Transverse colon (tissue), 4 donors: Measurements from ENCODE around the gene DDX11. TPM values are rescaled to one million over a fixed set of nuclear protein-coding genes. Genes with fewer than 3 reads are reported as not detected.
"Not testable (repeated sequence)": the region's sequence is repeated elsewhere in the genome, so short reads cannot be mapped to it uniquely, and the experiment has no call there.

ENCODE experiments used
- DNase-seq: peaks from one replicate; pipeline ENCODE4 v3.0.0-alpha.2; 2019
- H3K27ac ChIP-seq, 4 donors: fragments of 200-600 bp; sonication (generic); 2 replicates each; pipeline ENCODE4 v1.5.1; 2016 to 2018; ENCODE audit warnings: inconsistent platforms in 4 of 4
- H3K27me3 ChIP-seq: fragments of 200-600 bp; sonication (generic); 2 replicates; pipeline ENCODE4 v1.5.1; 2017; ENCODE audit warnings: inconsistent platforms
- H3K36me3 ChIP-seq, 4 donors: fragments of 200-600 bp; sonication (generic); 2 replicates each; pipeline ENCODE4 v1.5.1; 2017 to 2019; ENCODE audit warnings: inconsistent platforms in 4 of 4
- H3K4me1 ChIP-seq, 4 donors: fragments of 200-600 bp; sonication (generic); 2 replicates each; pipeline ENCODE4 v1.5.1; 2017 to 2020; ENCODE audit warnings: inconsistent platforms in 4 of 4
- H3K4me3 ChIP-seq, 4 donors: fragments of 200-600 bp; sonication (generic); 1 replicate in 1 of 4; 2 replicates in 3 of 4; pipeline versions ENCODE4 v1.5.1 to v1.6.1; 2017 to 2019; ENCODE audit warnings: inconsistent platforms in 4 of 4
- H3K9me3 ChIP-seq, 2 donors: fragments of 200-600 bp; sonication (generic); 2 replicates each; pipeline ENCODE4 v1.5.1; 2017 to 2019; ENCODE audit warnings: inconsistent platforms in 2 of 2
- EP300 ChIP-seq: sonication (generic); formaldehyde crosslinking; IDR thresholded peaks from one replicate; pipeline ENCODE4 v1.6.1; 2017; ENCODE audit warnings: antibody characterized with exemption, low read depth
- POLR2A ChIP-seq: fragments of 450-650 bp; IDR thresholded peaks from one replicate; pipeline ENCODE4 v1.6.1; 2016; ENCODE audit warnings: antibody characterized with exemption, mild to moderate bottlenecking, moderate library complexity
- POLR2AphosphoS5 ChIP-seq, 3 donors: sonication (generic); formaldehyde crosslinking; IDR thresholded peaks; one replicate each; pipeline ENCODE4 v1.6.1; 2016; ENCODE audit warnings: antibody characterized with exemption in 3 of 3
- whole genome bisulfite sequencing, 2 donors: methylation state at CpG; one replicate each; pipeline ENCODE4 v1.1.5; 2018; ENCODE audit warnings: low coverage in 1 of 2; 5-methylcytosine and 5-hydroxymethylcytosine counted together
- in situ Hi-C, 4 donors: fragments of 200-750 bp; cut with MboI; loops; one replicate each; pipeline versions ENCODE4 v1.15.0 to v1.15.1; 2017; ENCODE audit warnings: low sequenced_read_pairs in 3 of 4, low pct_ligation_motif_present in 1 of 4, low pct_unique_long_range_greater_than_20kb in 1 of 4
- intact Hi-C: fragments of 100-400 bp; cut with DNase I; formaldehyde crosslinking; loops from one replicate; pipeline ENCODE4 v1.15.1; 2023; ENCODE audit warnings: low total_unique reads
- total RNA-seq, 4 donors: library from RNA; depleted of rRNA; stranded (reverse); fragments of >200 nt; gene quantifications; one replicate each; pipeline ENCODE4 v1.1.0, GENCODE V29; 2016
- TF ChIP-seq, protein P1 (sequence below), 5 experiments: fragments of 200-600 bp in 3 of 5; fragments of 450-650 bp in 2 of 5; sonication (generic) in 3 of 5; IDR thresholded peaks; 1 replicate in 2 of 5; 2 replicates in 3 of 5; pipeline ENCODE4 v1.5.1; 2016 to 2017; ENCODE audit warnings: antibody characterized with exemption in 5 of 5, inconsistent platforms in 3 of 5, mild to moderate bottlenecking in 2 of 5, moderate library complexity in 1 of 5

Gene DDX11
- total RNA-seq, 4 donors from 2014 or later = 28.6 to 161 (median 46.5) TPM

GRCh38 chr12:31100503-31101208 is 27.0 kb downstream of the DDX11 start:
- not testable (repeated sequence) for H3K27ac ChIP-seq

DNA sequence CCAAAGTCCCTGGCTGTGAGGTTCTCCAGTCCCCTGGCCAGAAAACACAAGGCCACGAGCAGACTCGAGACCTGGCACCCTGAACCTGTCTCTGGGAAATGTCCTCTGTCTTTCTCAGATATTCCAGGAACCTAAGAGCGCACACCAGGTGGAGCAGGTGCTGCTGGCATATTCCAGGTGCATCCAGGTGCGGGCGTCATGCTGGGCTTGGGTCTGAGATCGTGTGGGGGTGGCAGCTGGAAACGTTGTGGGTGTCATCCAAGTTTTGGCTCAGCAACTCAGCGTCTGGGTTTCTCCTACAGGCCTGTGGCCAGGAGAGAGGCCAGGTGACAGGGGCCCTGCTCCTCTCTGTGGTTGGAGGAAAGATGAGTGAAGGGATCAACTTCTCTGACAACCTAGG is 28.5 kb downstream of the DDX11 start:
- H3K27ac ChIP-seq, H3K36me3 ChIP-seq, H3K9me3 ChIP-seq, intact Hi-C loops, H3K4me3 ChIP-seq, H3K27me3 ChIP-seq, DNase-seq: not testable (repeated sequence)
- in situ Hi-C loops = loop anchor here in 2 of 4 donors (25.0 kb wide), 1 partner anchor 135 kb away; no protein-coding TSS in a partner anchor
- WGBS, 2 donors = 82% methylated on average over 8 of the region's 8 CpGs; no CpG with 5 or more reads in 1 of the 2 donors
- peaks cover 0 to 16% (median 4%) of the 10 kb centered on the region in 4 donors for H3K4me1 ChIP-seq

More at GRCh38 chr12:31100503-31101208, 27.0 kb downstream of the DDX11 start:
- in situ Hi-C loops = loop anchor here in 2 of 4 donors (25.0 kb wide), 1 partner anchor 137 kb away; no protein-coding TSS in a partner anchor
- H3K9me3 ChIP-seq, H3K27me3 ChIP-seq, intact Hi-C loops, H3K4me3 ChIP-seq: not testable (repeated sequence)
- WGBS, 2 donors = 84% methylated on average over 25 of the region's 26 CpGs; no CpG with 5 or more reads in 1 of the 2 donors
- H3K4me1 ChIP-seq = peaks cover 0 to 16% (median 4%) of the 10 kb centered on the region in 4 donors
- peak; percentile 60 for DNase-seq
- H3K36me3 ChIP-seq = peaks cover 0 to 13% (median 0%) of the 10 kb centered on the region in 4 donors

- H3K27me3 ChIP-seq, intact Hi-C loops, H3K27ac ChIP-seq, DNase-seq, H3K4me3 ChIP-seq, H3K9me3 ChIP-seq, H3K36me3 ChIP-seq: not testable (repeated sequence)
- WGBS, 2 donors = 94% methylated on average over 9 of the region's 9 CpGs; no CpG with 5 or more reads in 1 of the 2 donors
- peaks cover 0 to 16% (median 4%) of the 10 kb centered on the region in 4 donors for H3K4me1 ChIP-seq
- in situ Hi-C loops = loop anchor here in 2 of 4 donors (25.0 kb wide), 1 partner anchor 135 kb away; no protein-coding TSS in a partner anchor
Observed at GRCh38 chr12:31102596-31102995, 28.9 kb downstream of the DDX11 start.

- intact Hi-C loops, H3K9me3 ChIP-seq, H3K27me3 ChIP-seq, H3K36me3 ChIP-seq: not testable (repeated sequence)
- TF ChIP-seq POLR2AphosphoS5 (IDR thresholded peaks at IDR 0.05) = peak in 2 of 3 donors; percentile 11 to 35
- peak overlapping the region; percentile 63 to 79 (median 70) for H3K27ac ChIP-seq
- peak; percentile 92 for DNase-seq
- peak overlapping the region in 1 of 4 donors; percentile 25 for H3K4me3 ChIP-seq
- peaks cover 0 to 16% (median 4%) of the 10 kb centered on the region in 4 donors for H3K4me1 ChIP-seq
- WGBS, 2 donors = 62 to 76% methylated on average over 3 to 16 of the region's 16 CpGs
- in situ Hi-C loops = loop anchor here in 2 of 4 donors (25.0 kb wide), 1 partner anchor 134 kb away; no protein-coding TSS in a partner anchor
Observed at GRCh38 chr12:31103561-31103975, 29.9 kb downstream of the DDX11 start.

GRCh38 chr12:31104220-31104619 is 30.6 kb downstream of the DDX11 start:
- H3K36me3 ChIP-seq, intact Hi-C loops, H3K4me3 ChIP-seq, DNase-seq, H3K9me3 ChIP-seq, H3K27me3 ChIP-seq: not testable (repeated sequence)
- H3K27ac ChIP-seq = peak overlapping the region; percentile 63 to 79 (median 70)
- in situ Hi-C loops = loop anchor here in 2 of 4 donors (25.0 kb wide), 1 partner anchor 133 kb away; no protein-coding TSS in a partner anchor
- 38% methylated on average over 4 of the region's 4 CpGs; no CpG with 5 or more reads in 1 of the 2 donors for WGBS, 2 donors
- peaks cover 0 to 16% (median 4%) of the 10 kb centered on the region in 4 donors for H3K4me1 ChIP-seq

DNA sequence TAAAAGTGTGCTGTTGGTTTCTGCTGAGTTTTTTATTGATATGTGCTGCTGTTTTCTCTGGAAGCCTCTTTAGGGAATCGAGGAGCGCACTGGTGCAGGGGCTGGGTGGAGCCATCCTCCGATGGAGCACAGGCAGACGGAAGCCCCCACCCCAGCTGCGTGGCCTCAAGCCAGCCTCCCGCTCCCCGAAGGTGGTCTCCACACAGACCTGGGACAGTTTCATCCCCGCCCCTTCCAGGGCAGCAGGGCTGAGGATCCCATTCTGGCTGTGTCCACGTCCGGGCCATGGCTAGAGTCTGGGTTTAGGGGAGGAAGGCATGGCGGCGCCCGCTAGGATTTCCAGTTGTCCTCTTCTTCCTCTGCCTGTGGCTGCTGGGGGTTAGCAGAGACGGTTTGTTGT is 31.1 kb downstream of the DDX11 start:
- intact Hi-C loops, DNase-seq, H3K36me3 ChIP-seq, H3K4me3 ChIP-seq, H3K27me3 ChIP-seq, H3K9me3 ChIP-seq: not testable (repeated sequence)
- Histone ChIP-seq H3K4me1 (peaks cover 0 to 16% (median 4%) of the 10 kb centered on the region in 4 donors), H3K27ac (peak overlapping the region in 1 of 4 donors; percentile 79)
- 90 to 100% methylated on average over 2 to 14 of the region's 14 CpGs for WGBS, 2 donors
- in situ Hi-C loops = loop anchor here in 2 of 4 donors (25.0 kb wide), 1 partner anchor 133 kb away; no protein-coding TSS in a partner anchor

DNA sequence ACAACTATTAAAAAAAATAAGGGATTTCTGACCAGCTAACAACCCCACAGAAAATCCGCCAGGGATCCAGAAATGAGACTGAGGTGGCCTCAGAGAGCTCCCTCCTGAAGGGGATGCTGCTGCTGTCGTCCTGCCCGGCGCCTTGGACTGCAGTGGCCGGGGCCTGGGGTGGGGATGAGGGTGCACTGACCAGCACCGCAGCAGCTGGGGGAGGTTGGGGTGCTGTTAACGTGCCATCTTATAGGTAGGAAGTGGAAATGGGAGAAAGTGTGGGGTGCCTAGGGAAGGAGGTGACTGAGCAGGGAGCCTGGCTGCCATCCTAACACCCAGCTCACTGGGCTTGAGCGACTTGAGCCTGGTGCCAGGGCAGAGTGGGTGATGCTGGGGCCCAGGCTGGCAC is 32.0 kb downstream of the DDX11 start:
- H3K4me1 ChIP-seq = peaks cover 0 to 16% (median 4%) of the 10 kb centered on the region in 4 donors
- H3K9me3 ChIP-seq = no peaks in the 10 kb centered on the region
- no peaks in the 10 kb centered on the region for H3K36me3 ChIP-seq
- in situ Hi-C loops (loop anchor here in 2 of 4 donors (25.0 kb wide), 1 partner anchor 132 kb away; no protein-coding TSS in a partner anchor), intact Hi-C loops (no loop called here)
- TF ChIP-seq POLR2AphosphoS5 (IDR thresholded peaks at IDR 0.05) (no peak), EP300 (no peak), POLR2A (no peak)
- TF ChIP-seq, protein P1, sequence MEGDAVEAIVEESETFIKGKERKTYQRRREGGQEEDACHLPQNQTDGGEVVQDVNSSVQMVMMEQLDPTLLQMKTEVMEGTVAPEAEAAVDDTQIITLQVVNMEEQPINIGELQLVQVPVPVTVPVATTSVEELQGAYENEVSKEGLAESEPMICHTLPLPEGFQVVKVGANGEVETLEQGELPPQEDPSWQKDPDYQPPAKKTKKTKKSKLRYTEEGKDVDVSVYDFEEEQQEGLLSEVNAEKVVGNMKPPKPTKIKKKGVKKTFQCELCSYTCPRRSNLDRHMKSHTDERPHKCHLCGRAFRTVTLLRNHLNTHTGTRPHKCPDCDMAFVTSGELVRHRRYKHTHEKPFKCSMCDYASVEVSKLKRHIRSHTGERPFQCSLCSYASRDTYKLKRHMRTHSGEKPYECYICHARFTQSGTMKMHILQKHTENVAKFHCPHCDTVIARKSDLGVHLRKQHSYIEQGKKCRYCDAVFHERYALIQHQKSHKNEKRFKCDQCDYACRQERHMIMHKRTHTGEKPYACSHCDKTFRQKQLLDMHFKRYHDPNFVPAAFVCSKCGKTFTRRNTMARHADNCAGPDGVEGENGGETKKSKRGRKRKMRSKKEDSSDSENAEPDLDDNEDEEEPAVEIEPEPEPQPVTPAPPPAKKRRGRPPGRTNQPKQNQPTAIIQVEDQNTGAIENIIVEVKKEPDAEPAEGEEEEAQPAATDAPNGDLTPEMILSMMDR (IDR thresholded peaks at IDR 0.05) = no peak
- 94% methylated on average over 8 of the region's 8 CpGs; no CpG with 5 or more reads in 1 of the 2 donors for whole genome bisulfite sequencing, 2 donors
- no peaks in the 10 kb centered on the region for H3K27me3 ChIP-seq
- DNase-seq = no peak
- H3K27ac ChIP-seq = no peak overlapping the region
- no peak overlapping the region for H3K4me3 ChIP-seq
